GM18873 (cell line): ENCODE results near the gene MS4A5.

Source experiments
- ATAC-seq: cut with Tn5 transposase; IDR thresholded peaks from one replicate; pipeline ENCODE4 v1.9.1; 2021; ENCODE audit warnings: mild to moderate bottlenecking, moderate library complexity, moderate number of reproducible peaks; ENCODE audit not compliant: unreplicated experiment, low FRiP score

The MS4A5 gene

GRCh38 chr11:60469723-60470122, 40.4 kb downstream of the MS4A5 start:
- ATAC-seq, result no peak

GRCh38 chr11:60477035-60477445, 47.7 kb downstream of the MS4A5 start:
- no peak for ATAC-seq

GRCh38 chr11:60482361-60482760, 53.0 kb downstream of the MS4A5 start:
- ATAC-seq, result no peak

GRCh38 chr11:60485987-60486386, 56.6 kb downstream of the MS4A5 start:
- ATAC-seq, result peak; percentile 97

- ATAC-seq, result no peak
Observed at GRCh38 chr11:60492488-60493009, 63.2 kb downstream of the MS4A5 start, which contains the start of gene MS4A12. Gene MS4A12 (plus strand): TSS chr11:60492778. CDS start chr11:60497319, 4,541 bp downstream.

- ATAC-seq, result no peak
Observed at GRCh38 chr11:60493454-60493853, 64.1 kb downstream of the MS4A5 start.
